Measurements from ENCODE around the gene RGMA. TPM values are rescaled to one million over a fixed set of nuclear protein-coding genes. Genes with fewer than 3 reads are reported as not detected.

The RGMA gene
- polyA plus RNA-seq, 1 donor from 2014 or later, result 9.5 TPM

GRCh38 chr15:93049914-93050578 is 39.0 kb downstream of the RGMA start:
- Histone ChIP-seq H4K20me1 (ENCODE audit: insufficient read depth) (no peaks in the 10 kb centered on the region), H3K9me2 (ENCODE audit: insufficient read depth, low read length) (no peaks in the 10 kb centered on the region), H3K4me3 (ENCODE audit: low read length) (no peak overlapping the region), H3K27me3 (ENCODE audit: insufficient read depth, low read depth, low read length) (no peaks in the 10 kb centered on the region), H3K4me2 (ENCODE audit: low read length) (no peak overlapping the region), H2AFZ (ENCODE audit: low read depth, low read length) (no peak overlapping the region), H3K9ac (ENCODE audit: low read length) (no peak overlapping the region), H3K36me3 (ENCODE audit: insufficient read depth, low read length) (peaks cover 15% of the 10 kb centered on the region), H3K27ac (ENCODE audit: low read length) (no peak overlapping the region), H3F3A (ENCODE audit: insufficient read depth, low read length, poor library complexity, severe bottlenecking) (no peaks in the 10 kb centered on the region), H3K9me3 (ENCODE audit: low read length) (no peaks in the 10 kb centered on the region), H3K79me2 (replicated peaks; ENCODE audit: insufficient read depth, low read length) (peaks cover 14% of the 10 kb centered on the region)
- TF ChIP-seq EZH2 (IDR thresholded peaks at IDR 0.05; ENCODE audit: borderline replicate concordance, insufficient read depth, low read length, poor library complexity, severe bottlenecking) (no peak), MXI1 (conservative IDR thresholded peaks at IDR 0.05; ENCODE audit: poor library complexity, severe bottlenecking) (no peak), RAD21 (conservative IDR thresholded peaks at IDR 0.05) (no peak), SMC3 (conservative IDR thresholded peaks at IDR 0.05; ENCODE audit: poor library complexity) (no peak), TAF1 (IDR thresholded peaks at IDR 0.05; ENCODE audit: low read depth) (no peak), REST (IDR thresholded peaks at IDR 0.05; ENCODE audit: borderline replicate concordance) (no peak), EP300 (conservative IDR thresholded peaks at IDR 0.05; ENCODE audit: poor library complexity, severe bottlenecking) (no peak), CTCF (IDR thresholded peaks at IDR 0.05; ENCODE audit: poor library complexity, severe bottlenecking) (no peak), POLR2AphosphoS5 (IDR thresholded peaks at IDR 0.05) (no peak)

- Histone ChIP-seq H2AFZ (ENCODE audit: low read depth, low read length) (no peak overlapping the region), H3K9ac (ENCODE audit: low read length) (no peak overlapping the region), H3K36me3 (ENCODE audit: insufficient read depth, low read length) (peaks cover 15% of the 10 kb centered on the region), H3K27me3 (ENCODE audit: insufficient read depth, low read depth, low read length) (no peaks in the 10 kb centered on the region), H3K4me3 (ENCODE audit: low read length) (no peak overlapping the region), H3K27ac (ENCODE audit: low read length) (no peak overlapping the region), H3K4me2 (ENCODE audit: low read length) (no peak overlapping the region), H3K9me2 (ENCODE audit: insufficient read depth, low read length) (no peaks in the 10 kb centered on the region), H3F3A (ENCODE audit: insufficient read depth, low read length, poor library complexity, severe bottlenecking) (no peaks in the 10 kb centered on the region), H3K79me2 (replicated peaks; ENCODE audit: insufficient read depth, low read length) (peaks cover 14% of the 10 kb centered on the region), H4K20me1 (ENCODE audit: insufficient read depth) (no peaks in the 10 kb centered on the region), H3K9me3 (ENCODE audit: low read length) (no peaks in the 10 kb centered on the region)
- TF ChIP-seq POLR2AphosphoS5 (IDR thresholded peaks at IDR 0.05) (no peak), CTCF (IDR thresholded peaks at IDR 0.05; ENCODE audit: poor library complexity, severe bottlenecking) (no peak), SMC3 (conservative IDR thresholded peaks at IDR 0.05; ENCODE audit: poor library complexity) (no peak), REST (IDR thresholded peaks at IDR 0.05; ENCODE audit: borderline replicate concordance) (no peak), TAF1 (IDR thresholded peaks at IDR 0.05; ENCODE audit: low read depth) (no peak), EZH2 (IDR thresholded peaks at IDR 0.05; ENCODE audit: borderline replicate concordance, insufficient read depth, low read length, poor library complexity, severe bottlenecking) (no peak), EP300 (conservative IDR thresholded peaks at IDR 0.05; ENCODE audit: poor library complexity, severe bottlenecking) (no peak), RAD21 (conservative IDR thresholded peaks at IDR 0.05) (no peak), MXI1 (conservative IDR thresholded peaks at IDR 0.05; ENCODE audit: poor library complexity, severe bottlenecking) (no peak)
Measured at GRCh38 chr15:93049233-93049632, 39.8 kb downstream of the RGMA start.

Measured in neural cell (in vitro differentiated cells).